ENCODE data around the gene LRCH1.
"Not testable (repeated sequence)": the region's sequence is repeated elsewhere in the genome, so short reads cannot be mapped to it uniquely, and the experiment has no call there.

Gene LRCH1, protein sequence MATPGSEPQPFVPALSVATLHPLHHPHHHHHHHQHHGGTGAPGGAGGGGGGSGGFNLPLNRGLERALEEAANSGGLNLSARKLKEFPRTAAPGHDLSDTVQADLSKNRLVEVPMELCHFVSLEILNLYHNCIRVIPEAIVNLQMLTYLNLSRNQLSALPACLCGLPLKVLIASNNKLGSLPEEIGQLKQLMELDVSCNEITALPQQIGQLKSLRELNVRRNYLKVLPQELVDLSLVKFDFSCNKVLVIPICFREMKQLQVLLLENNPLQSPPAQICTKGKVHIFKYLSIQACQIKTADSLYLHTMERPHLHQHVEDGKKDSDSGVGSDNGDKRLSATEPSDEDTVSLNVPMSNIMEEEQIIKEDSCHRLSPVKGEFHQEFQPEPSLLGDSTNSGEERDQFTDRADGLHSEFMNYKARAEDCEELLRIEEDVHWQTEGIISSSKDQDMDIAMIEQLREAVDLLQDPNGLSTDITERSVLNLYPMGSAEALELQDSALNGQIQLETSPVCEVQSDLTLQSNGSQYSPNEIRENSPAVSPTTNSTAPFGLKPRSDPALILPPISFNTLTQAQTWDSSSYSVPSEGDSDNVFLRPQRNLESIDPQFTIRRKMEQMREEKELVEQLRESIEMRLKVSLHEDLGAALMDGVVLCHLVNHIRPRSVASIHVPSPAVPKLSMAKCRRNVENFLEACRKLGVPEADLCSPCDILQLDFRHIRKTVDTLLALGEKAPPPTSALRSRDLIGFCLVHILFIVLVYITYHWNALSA

DNA sequence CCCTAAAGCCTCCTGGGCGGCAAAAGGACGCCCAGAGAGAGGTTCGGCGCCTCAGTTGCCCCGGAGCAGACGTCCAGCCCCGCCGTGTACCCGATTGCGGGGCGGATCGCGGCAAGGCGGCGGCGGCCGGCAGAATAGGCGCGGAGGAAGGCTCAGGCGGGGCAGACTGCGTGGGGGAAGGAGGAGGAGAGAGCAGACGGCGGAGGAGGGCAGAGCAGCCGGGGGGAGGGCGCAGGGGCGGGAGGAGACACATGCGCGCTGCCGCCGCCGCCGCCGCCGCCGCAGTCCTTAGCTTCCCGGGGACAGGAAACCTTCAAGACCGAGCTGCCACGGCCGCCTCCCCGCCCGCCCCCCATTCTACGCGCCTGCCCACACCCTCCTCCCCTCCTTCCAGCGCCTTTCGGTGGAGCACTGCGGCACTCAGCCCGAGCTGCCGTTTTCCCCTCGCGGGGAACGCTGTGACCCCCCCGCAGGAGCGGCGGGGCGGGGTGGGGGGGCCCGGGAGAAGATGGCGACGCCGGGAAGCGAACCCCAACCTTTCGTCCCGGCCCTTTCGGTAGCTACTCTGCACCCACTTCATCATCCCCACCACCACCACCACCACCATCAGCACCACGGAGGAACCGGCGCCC lies at the start of gene LRCH1:
TSS of gene LRCH1 (plus strand) at position 282 of the 632 bp plus-strand sequence. CDS start at position 509, 227 bp downstream.
- peak; percentile 64 for DNase-seq (ENCODE audit: low spot score)

DNA sequence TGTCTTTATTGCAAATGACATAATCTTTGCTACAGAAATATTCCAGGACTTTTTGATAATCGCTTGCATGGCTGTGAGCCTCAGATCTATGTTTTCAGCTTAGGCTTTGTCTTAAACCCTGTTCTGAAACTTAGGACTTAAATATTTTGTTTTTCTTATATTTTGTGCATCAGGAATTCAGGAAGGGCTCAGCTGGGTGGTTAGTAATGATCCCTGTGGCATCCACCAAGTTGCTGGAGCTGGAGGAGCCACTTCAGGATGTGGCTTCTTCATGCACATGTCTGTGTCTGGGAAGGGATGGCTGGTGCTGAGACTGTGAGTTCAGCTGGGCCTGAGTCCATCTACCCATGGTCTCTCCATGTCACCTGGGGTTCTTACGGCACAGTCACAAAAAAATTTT lies 48.9 kb upstream of the LRCH1 start:
- DNase-seq (ENCODE audit: low spot score), result no peak

DNA sequence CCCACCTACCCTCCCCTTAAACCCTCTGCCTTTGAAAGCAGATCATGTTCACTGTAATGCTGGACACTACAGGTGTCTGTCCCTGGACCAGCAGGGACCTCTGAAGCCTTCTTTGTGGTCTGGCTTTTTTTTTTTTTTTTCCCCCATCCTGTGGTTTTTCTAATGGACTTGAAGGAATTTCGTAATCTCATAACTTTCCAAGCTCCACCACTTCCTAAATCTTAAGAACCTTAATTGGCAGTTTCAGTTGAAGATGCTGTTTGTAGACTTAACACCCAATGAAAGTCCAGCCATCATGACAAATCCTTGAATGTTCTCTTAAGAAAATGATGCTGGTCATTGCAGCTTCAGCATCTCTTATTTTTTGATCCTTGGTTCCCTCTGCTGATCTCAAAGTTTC lies 45.0 kb upstream of the LRCH1 start:
- DNase-seq (ENCODE audit: low spot score), result no peak

DNA sequence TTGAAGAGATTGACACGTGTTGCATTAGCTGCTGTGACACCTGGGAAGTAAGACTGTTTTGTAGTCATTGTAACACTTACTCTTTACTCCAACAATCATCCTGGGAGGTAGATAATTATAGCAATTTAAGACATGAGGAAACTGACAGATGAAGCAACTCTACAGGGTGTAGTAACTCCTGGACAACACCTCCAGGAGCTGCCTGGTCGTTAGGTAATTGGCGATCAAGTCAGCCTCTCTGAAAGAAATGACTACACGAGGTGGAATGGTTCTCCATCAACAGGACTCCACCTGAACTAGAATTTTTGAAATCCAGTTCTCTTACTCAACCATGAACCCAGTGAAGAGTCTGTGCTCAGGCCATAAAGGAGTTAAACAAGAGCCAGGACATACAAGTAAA lies 43.0 kb upstream of the LRCH1 start:
- DNase-seq (ENCODE audit: low spot score), result no peak

DNA sequence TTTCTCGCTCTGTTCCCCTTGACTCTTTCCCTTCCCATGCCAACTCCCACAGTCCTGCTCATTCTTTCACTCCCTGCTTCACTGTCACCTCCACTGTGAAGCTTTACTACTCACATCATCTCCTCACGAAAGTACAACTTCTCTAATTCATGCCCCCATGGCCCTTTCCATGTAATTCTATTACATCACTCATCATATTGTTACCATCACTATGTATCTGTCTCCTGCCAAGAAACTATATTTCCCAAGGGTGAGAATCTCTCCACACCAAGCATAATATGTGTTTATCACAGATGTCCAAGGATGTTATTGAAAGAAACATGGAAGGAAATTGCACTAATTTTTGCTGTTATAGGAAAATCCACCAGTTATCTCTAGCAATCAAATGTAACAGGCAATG lies 37.2 kb upstream of the LRCH1 start:
- no peak for DNase-seq (ENCODE audit: low spot score)

DNA sequence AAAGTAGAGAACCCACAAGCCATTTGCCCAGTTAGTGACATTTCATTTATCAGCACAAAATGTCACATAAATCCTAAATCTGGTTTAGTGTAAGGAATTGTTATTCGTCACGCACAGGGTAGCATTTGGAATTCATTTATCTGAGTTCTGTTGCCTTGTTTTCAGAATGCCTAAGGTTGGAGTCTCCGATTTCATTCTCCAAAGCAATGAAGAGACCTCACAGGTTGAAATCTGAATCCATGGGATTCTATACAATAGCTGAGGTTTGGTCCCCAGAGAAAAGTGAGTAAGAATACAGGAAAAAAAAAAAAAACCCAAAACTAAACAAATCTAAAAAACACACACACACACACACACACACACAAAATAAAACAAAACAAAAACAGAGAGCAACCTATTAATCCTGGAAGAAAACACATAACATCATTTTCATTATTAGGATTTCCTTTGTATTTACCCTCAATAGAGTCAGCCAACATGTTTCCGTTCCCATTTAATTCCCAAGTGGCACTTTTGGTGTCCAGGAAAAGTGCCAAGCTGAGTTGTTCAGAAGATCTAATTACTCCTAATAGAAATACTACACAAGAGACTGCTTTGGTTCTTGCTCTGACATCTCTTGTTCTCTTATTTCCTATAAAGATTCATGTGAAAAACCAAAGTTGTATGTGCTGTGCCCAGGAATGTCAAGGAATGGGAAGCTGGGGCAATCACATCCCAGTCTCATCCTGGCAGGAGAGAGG lies 36.2 kb upstream of the LRCH1 start:
- no peak for DNase-seq (ENCODE audit: low spot score)

DNA sequence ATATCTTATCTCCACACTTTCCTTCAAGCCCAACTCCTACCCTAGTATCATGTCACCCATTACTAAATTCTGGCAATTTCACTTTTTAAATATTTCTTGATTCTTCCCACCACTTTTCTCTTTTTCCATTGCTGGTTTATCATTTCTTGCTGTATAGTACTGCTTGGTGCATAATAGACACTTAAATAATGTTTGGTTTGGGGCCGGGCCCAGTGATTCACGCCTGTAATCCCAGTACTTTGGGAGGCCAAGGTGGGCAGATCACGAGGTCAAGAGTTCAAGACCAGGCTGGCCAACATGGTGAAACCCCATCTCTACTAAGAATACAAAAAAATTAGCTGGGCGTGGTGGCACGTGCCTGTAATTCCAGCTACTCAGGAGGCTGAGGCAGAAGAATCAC lies 35.2 kb upstream of the LRCH1 start:
- not testable (repeated sequence) for DNase-seq (ENCODE audit: low spot score)

DNA sequence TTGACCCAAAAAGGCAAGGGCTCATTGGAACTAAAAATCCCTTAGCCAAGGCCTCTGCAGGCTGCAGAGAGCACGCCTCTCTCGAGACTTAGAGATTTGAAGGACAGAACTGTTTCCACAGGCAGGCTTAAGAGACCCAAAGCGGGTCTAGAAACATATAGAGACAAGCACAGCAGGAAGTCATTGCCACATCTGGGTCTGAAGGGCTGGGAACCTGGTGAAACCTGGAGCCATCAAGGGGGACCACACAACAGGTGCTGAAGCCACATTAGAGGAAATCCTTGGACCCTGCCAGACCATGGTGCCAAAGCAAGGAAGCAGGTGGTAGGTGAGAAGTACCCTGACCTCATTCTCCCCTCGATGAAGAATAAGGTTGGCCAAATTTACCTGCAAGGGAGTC lies 33.8 kb upstream of the LRCH1 start:
- DNase-seq (ENCODE audit: low spot score), result no peak

DNA sequence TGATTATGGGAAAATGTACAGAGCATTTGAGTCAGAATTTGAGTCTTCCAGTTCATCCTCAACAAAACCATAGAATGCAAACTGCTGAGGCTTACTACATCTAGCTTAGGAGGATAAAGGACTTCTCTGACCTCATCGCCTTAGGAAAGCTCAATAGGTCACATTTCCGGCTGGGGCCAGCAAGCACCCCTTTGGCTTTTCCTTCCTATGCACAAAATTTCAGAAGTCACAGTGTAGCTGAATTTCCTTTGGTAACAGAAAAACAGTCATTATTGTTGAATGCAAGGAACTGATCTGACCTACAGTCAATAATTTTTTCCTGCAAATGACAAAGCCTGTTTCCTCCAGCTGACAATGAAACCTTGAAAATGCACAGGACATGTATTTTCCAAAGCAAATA lies 32.8 kb upstream of the LRCH1 start:
- no peak for DNase-seq (ENCODE audit: low spot score)

DNA sequence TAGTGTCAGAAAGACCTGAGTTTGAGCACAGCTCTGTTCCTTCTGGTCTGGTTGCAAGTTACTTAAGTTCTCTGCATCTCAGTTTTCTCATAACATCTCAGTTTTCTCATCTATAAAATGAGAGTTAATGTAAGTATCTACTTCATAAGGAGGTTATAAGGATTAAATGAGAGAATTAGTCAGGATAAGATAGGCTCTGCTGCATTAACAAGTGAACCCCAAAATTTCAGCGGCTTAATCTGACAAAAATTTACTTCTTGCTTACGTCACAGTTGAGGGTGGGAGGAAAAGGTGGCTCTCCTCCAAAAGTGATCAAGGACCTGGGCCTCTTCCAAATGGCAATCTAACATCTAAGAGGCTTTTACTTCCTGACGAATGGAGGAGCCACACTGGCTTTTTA lies 31.5 kb upstream of the LRCH1 start:
- no peak for DNase-seq (ENCODE audit: low spot score)

DNA sequence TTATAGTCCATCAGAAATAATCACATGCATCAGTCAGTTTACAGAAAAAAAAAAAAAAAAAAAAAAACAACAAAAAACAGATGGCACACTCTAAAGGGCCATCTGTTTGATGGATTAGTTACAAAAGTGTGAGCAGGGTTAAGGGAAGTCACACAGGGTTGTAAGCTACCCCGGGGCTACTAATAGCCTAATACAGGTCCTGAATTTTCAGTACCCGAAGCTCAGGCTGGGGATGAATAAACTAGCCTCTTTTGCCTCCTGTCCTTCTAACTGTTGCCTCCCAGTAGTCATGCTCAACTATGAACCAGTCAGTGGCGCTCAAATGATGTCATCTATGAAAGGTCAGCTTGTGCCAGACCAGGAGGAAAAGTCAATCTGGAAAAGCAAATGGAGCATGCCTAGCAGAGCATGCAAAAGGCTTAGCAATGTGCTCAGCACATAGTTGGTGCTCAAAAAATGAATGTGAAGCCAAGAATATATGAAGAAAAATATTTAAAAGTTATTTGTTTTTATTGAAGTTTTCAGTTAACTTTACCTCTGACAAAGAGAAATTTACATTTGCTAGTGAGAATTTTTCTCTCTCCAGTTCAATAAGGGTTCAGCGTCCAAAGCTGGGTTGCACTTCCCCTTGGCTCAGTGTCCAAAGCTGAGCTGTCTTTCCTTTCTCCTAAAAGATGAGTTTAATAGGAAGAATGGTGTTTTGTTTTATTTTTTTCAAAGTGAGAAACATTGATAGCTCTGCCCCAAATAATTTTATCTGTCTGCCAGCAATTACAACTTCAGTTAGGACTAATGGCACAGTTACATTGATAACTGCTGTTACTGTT lies 30.8 kb upstream of the LRCH1 start:
- no peak for DNase-seq (ENCODE audit: low spot score)

DNA sequence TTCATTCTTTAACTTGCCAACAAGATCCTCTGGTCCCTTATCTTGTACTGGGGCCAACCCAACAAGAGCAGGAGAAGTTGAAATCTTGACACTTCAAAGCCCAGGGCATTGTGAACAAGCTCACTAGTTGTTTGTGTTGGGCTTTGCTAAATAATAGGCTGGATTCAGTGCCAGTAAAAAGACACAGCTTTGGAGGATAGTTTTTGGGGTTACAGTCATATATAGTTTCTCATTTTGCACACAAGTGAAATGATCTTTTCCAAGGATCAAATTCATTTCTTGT lies 30.3 kb upstream of the LRCH1 start:
- no peak for DNase-seq (ENCODE audit: low spot score)

DNA sequence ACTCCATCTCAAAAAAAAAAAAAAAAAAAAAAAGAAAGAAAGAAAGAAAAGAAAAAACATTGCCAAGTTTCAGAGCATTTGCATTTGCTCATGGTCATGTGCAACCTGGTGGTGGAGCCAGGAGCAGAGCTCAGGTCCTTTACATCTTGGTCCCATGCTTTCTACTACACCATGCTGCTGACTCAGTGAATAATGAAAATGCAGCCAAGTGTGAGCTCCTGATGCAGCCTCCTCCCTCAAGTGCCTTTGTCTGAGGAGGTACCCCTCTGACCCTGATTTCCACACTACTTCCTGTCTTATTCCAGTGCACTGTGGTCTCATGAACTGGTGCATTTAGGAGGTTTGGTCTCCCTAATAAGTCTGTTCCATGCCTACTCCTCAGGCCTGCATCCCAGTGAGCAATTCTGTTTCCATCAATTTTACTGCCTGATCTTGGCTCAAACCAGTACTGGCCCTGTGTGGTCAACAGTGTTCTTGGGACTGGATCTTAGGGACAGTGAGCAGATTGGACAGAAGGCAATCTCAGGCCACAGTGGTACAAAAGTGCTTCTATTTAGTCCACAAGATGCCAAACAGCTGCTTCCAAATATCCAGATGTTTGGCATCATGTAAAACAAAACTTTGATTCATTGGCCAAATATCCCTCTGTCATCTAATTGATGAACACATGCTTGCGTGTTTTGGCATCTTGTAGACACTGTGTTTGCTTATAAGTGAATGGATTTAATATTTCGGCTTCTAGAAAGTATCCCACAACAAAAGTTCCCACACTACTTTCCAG lies 28.8 kb upstream of the LRCH1 start:
- no peak for DNase-seq (ENCODE audit: low spot score)

DNA sequence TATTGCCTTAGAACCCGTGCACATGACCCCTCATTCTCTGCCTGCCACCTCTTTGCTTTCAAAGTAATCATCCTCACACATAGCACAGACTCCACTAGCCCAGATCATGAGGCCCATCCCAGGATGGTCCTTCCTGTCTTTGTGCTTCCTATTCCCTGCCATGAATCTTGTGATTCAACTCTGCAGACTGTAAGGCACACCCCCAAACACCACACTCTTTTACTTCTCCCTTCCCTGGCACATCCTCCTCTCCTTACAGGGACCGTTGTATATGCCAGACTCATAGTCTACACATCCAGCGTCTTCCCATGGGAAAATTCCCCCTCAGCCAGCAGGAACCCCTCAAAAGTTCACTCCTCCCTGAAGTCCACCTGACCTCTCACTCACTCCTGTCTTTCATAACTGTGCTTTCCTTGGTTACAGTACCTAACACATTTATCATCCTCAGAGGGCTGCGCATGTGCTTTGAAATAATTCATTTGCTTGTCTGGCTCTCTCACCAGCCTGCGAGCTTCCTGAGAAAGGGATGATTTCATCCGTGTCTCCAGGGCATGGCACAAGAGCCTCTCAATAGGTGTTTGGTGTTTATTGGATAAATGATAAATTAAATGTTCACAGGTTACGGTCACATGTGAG lies 26.8 kb upstream of the LRCH1 start:
- DNase-seq (ENCODE audit: low spot score), result no peak

DNA sequence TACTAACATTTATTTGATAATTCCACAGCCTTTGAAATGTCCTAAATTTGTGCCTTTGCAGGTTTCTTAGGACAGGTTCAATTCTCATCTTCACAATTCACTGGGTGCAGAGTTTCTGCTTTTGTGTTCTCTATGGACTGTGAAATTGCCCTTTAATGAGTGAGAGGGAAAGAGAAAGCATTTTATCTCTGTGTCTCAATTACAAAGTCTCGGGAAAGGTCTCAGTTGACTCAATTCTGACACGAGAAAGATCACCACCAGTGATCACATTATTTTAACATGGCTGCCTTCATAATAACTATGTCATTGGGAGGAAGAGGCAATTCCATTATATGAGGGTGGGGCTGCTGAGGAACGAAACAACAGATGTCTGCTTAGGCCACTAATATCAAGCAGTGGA lies 26.2 kb upstream of the LRCH1 start:
- no peak for DNase-seq (ENCODE audit: low spot score)

DNA sequence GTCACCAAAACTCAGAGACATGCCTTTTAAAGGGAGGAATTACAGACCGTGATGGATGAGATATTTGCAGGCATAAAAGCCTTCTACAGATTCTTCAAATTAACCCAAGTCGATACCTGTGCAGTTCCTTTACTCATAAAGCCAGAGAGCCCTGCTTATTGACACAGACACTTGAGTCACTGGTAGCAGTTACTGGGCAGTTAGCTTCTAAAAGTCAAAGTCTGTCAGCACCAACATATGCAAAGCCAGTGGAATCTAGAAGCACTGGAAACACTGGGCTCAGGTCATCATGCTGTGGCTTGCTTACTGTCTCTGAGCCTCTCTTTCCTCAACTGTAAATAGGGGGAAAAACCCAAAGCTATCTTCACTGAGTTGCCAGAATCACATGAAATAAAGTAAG lies 25.7 kb upstream of the LRCH1 start:
- DNase-seq (ENCODE audit: low spot score), result no peak

DNA sequence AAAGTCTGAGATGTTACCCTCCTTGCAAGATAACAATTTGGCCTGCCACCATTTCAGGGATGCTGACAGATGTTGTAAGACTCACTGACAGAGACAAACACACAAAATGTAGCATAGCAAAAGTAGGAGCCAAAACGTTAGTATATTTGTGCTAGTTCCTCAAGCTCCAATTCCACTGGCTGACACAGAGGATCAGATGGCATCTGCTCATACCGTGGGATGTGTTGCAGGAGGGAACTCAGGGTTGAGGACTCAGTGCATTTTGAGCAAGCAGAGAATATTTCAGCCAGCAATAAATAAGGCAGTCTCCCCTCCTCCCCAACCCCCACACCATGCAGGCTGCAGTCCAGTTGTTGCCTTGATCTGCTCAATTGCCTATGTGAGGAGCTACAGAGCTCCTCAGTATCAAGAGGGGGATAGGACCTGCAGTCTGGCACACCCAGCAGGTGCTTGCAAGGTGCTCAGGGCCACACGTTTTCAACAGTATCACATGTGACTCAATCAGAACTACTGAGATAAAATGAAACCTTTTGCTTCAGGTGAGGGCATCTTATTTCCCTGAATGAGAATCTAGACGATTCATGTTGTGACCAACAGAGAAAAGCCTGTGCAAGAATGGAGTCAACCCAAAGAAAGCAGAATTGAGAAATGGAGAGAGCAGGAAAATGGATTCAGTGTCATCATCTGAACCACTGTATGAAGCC lies 23.6 kb upstream of the LRCH1 start:
- DNase-seq (ENCODE audit: low spot score), result no peak

DNA sequence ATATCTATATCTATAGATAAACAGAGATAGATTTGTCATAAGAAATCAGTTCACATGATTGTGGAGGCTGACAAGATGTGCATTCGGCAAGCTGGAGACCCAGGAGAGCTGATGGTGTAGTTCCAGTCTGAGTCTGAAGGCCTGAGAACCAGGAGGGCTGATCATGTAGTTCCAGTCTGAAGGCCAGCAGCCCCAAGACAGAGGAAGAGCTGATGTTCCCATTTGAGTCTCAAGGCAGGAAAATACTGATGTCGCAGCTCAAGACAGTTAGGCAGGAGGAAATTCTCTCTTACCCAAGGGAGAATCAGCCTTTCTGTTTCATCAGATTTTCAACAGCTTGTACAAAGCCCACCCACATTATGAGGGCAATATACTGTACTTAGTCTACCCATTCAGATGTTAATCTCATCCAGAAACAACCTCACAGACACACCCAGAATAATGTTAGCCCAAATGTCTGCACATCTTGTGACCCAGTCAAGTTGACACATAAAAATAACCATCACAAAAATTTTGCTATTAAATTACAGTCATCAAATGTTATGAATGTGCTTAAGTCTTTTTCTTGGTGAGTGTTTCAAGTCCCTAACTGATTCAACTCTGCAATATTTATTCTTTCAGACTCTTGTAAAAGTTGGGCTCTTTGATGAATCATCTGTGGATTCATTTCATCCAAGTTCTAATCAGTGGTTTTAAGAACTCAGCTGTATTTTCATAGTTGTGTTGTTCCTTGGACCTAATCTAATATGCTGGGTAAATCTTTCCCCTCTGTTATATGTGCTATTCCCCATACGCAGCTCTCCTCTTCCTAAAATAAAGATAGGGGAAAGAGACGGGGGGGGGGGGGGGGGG lies 22.7 kb upstream of the LRCH1 start:
- DNase-seq (ENCODE audit: low spot score), result no peak

DNA sequence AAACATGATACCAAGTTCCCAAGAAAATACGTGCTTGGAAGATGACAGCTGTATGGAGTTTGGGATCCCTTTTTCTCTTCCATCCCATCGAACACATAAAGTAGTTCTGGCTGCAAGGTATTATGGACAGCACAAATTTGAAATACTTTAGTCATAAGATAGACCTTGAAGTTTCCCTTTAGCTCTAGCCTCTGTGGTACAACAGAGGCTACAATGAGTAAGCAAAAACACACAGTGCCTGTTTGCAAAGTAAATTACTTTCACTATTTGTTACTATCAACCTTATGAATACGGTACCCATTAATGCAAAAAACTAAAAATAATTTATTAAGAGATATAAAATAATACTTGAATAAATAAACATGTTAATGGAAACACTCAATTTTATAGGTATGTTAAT lies 21.0 kb upstream of the LRCH1 start:
- peak; percentile 40 for DNase-seq (ENCODE audit: low spot score)

Data from hematopoietic multipotent progenitor cell treated with erythropoietin and hydrocortisone succinate and interleukin-3 and kit ligand, for 15 days (in vitro differentiated cells).